Esophagus muscularis mucosa (tissue), 4 donors: Measurements from ENCODE around the gene SHTN1. TPM values are rescaled to one million over a fixed set of nuclear protein-coding genes. Genes with fewer than 3 reads are reported as not detected.

Experiments used
- DNase-seq: peaks from one replicate; pipeline ENCODE4 v3.0.0-alpha.2; 2017; ENCODE audit errors: extremely low spot score
- H3K27ac ChIP-seq, 4 donors: fragments of 200-600 bp; sonication (generic); replicated peaks in 1 of 4; 1 replicate in 3 of 4; 2 replicates in 1 of 4; pipeline ENCODE4 v1.5.1; 2016 to 2019; ENCODE audit warnings: mild to moderate bottlenecking in 1 of 4
- H3K27me3 ChIP-seq, 4 donors: fragments of 200-600 bp; sonication (generic); one replicate each; pipeline versions ENCODE4 v1.5.1 to v1.6.0; 2016 to 2019
- H3K36me3 ChIP-seq, 4 donors: fragments of 200-600 bp; sonication (generic); one replicate each; pipeline ENCODE4 v1.5.1; 2016 to 2019
- H3K4me1 ChIP-seq, 4 donors: fragments of 200-600 bp; sonication (generic); one replicate each; pipeline ENCODE4 v1.5.1; 2016 to 2019
- H3K4me3 ChIP-seq, 4 donors: fragments of 200-600 bp; sonication (generic); 1 replicate in 2 of 4; 2 replicates in 2 of 4; pipeline ENCODE4 v1.5.1; 2016 to 2019; ENCODE audit warnings: mild to moderate bottlenecking in 4 of 4, moderate library complexity in 1 of 4
- H3K9me3 ChIP-seq, 4 donors: fragments of 200-600 bp; sonication (generic); 1 replicate in 3 of 4; 2 replicates in 1 of 4; pipeline ENCODE4 v1.5.1; 2016 to 2019
- EP300 ChIP-seq: sonication (generic); formaldehyde crosslinking; IDR thresholded peaks from one replicate; pipeline ENCODE4 v1.6.1; 2017; ENCODE audit warnings: antibody characterized with exemption
- POLR2A ChIP-seq: fragments of 450-650 bp; IDR thresholded peaks from one replicate; pipeline ENCODE4 v1.6.1; 2017; ENCODE audit warnings: antibody characterized with exemption, moderate library complexity, mild to moderate bottlenecking, low read depth
- POLR2AphosphoS5 ChIP-seq, 2 donors: sonication (generic); formaldehyde crosslinking; IDR thresholded peaks; one replicate each; pipeline ENCODE4 v1.6.1; 2017; ENCODE audit warnings: antibody characterized with exemption in 2 of 2
- WGBS: methylation state at CpG from one replicate; pipeline ENCODE4 v1.1.5; 2018; 5-methylcytosine and 5-hydroxymethylcytosine counted together
- intact Hi-C: fragments of 100-400 bp; cut with DNase I; formaldehyde crosslinking; loops from one replicate; pipeline ENCODE4 v1.15.1; 2023
- total RNA-seq, 4 donors: library from RNA; depleted of rRNA; stranded (reverse); fragments of >200 nt; gene quantifications; one replicate each; pipeline versions ENCODE4 v1.1.0 to v1.2.1, GENCODE V29; 2016
- TF ChIP-seq, protein P1 (sequence below), 3 experiments: fragments of 200-600 bp in 2 of 3; fragments of 450-650 bp in 1 of 3; sonication (generic) in 2 of 3; IDR thresholded peaks; one replicate each; pipeline ENCODE4 v1.5.1; 2017 to 2019; ENCODE audit warnings: antibody characterized with exemption in 3 of 3, mild to moderate bottlenecking in 2 of 3, moderate library complexity in 1 of 3

Gene SHTN1
- total RNA-seq, 4 donors from 2014 or later: 3.5 to 8.6 (median 6.1) TPM

DNA sequence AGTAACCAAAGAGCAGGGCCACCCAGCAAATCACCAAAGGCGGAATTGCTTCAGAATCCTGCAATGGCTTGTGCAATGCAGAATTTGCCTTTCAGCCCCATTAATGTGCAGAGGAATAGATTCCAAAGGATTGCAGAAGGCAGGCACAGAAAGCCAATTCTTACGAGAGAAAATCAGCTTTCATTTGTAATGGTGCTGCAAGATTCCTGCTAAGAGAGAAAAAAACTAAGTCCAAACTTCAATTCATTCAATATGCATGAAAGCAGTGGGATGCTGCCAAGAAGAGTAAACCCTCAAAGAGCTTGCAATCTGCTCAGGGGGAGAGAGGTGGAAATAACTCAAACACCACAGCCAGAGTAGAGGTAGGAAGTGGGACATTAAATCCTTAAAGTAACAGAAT is 85.3 kb downstream of the SHTN1 start:
- H3K4me1 ChIP-seq: no peaks in the 10 kb centered on the region
- 90% methylated on average over 1 of the region's 2 CpGs for WGBS
- H3K27me3 ChIP-seq: no peaks in the 10 kb centered on the region
- no peaks in the 10 kb centered on the region for H3K9me3 ChIP-seq
- no peak for TF ChIP-seq POLR2A
- TF ChIP-seq, protein P1, sequence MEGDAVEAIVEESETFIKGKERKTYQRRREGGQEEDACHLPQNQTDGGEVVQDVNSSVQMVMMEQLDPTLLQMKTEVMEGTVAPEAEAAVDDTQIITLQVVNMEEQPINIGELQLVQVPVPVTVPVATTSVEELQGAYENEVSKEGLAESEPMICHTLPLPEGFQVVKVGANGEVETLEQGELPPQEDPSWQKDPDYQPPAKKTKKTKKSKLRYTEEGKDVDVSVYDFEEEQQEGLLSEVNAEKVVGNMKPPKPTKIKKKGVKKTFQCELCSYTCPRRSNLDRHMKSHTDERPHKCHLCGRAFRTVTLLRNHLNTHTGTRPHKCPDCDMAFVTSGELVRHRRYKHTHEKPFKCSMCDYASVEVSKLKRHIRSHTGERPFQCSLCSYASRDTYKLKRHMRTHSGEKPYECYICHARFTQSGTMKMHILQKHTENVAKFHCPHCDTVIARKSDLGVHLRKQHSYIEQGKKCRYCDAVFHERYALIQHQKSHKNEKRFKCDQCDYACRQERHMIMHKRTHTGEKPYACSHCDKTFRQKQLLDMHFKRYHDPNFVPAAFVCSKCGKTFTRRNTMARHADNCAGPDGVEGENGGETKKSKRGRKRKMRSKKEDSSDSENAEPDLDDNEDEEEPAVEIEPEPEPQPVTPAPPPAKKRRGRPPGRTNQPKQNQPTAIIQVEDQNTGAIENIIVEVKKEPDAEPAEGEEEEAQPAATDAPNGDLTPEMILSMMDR (IDR thresholded peaks at IDR 0.05): no peak
- no peak for TF ChIP-seq EP300
- no peak for TF ChIP-seq POLR2AphosphoS5 (IDR thresholded peaks at IDR 0.05)
- DNase-seq: no peak
- H3K4me3 ChIP-seq: no peak overlapping the region
- peaks cover 0 to 16% (median 0%) of the 10 kb centered on the region in 4 donors for H3K36me3 ChIP-seq
- intact Hi-C loops: no loop called here
- H3K27ac ChIP-seq: no peak overlapping the region

DNA sequence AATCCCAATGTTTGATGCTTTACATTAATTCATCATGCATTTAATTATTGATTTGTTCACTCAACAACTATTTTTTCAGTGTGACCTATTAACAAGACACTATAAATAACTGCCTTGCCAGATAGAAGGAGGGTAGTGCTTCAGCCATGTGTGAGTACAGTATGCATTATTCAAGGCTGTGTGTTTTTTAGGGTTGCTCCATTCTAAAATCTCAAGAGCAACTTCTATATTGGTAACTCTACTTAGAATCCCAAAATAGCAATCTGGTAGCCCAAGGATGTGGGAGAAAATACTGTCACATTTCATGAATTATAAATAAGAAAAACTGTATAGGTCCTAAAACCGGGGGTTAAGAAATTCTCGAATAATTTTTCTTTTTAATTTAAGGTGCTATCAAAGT is 85.8 kb downstream of the SHTN1 start:
- DNase-seq: no peak
- no peak overlapping the region for H3K27ac ChIP-seq
- H3K9me3 ChIP-seq: no peaks in the 10 kb centered on the region
- H3K4me1 ChIP-seq: no peaks in the 10 kb centered on the region
- H3K4me3 ChIP-seq: no peak overlapping the region
- H3K36me3 ChIP-seq: peaks cover 0 to 16% (median 0%) of the 10 kb centered on the region in 4 donors
- TF ChIP-seq POLR2AphosphoS5 (IDR thresholded peaks at IDR 0.05) (no peak), POLR2A (no peak), EP300 (no peak)
- TF ChIP-seq, protein P1 (IDR thresholded peaks at IDR 0.05): no peak
- intact Hi-C loops: no loop called here
- 89% methylated on average over 2 of the region's 2 CpGs for WGBS
- no peaks in the 10 kb centered on the region for H3K27me3 ChIP-seq

DNA sequence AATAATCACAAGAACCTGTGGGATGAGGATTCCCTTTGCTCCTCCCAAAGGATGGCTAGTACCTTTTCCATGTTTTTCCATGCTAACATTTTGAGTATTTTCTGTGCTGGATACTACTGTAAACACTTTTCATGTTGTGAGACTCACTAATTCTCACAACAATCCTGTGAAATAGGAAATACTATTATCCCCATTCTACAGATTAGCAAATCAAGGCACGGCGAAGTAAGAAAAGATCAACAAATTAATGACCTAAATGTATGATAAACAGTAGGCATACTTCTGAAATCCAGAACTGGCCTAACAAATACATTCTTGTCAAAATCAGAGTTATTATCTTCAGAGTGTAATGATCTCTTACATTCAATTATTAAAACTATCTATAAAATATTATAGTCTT is 86.4 kb downstream of the SHTN1 start:
- DNase-seq: no peak
- Histone ChIP-seq H3K9me3 (no peaks in the 10 kb centered on the region), H3K4me3 (no peak overlapping the region), H3K36me3 (peaks cover 0 to 16% (median 0%) of the 10 kb centered on the region in 4 donors), H3K27me3 (no peaks in the 10 kb centered on the region), H3K27ac (no peak overlapping the region), H3K4me1 (no peaks in the 10 kb centered on the region)
- TF ChIP-seq POLR2A: no peak
- TF ChIP-seq POLR2AphosphoS5 (IDR thresholded peaks at IDR 0.05): no peak
- TF ChIP-seq, protein P1 (IDR thresholded peaks at IDR 0.05): no peak
- intact Hi-C loops: no loop called here
- WGBS: 99% methylated on average over 2 of the region's 2 CpGs

DNA sequence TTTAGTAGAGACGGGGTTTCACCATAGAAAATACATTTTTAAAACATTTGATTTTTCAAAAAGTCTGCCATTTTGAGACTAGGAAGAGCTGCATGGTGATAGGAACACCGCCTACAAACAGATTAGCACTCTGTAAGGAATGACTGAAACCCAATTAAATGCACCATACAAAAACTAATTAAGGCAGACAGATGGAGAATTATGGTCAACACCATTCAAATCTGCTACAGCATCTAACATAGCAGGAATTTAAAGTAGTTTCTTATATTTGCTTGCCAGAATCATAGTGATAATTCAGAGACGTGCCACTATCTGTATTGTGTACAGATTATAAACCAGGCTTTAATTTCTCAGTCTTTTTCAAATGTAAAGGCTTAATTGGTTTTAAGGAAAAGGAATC is 87.5 kb downstream of the SHTN1 start:
- intact Hi-C loops: no loop called here
- WGBS: 94% methylated on average over 3 of the region's 3 CpGs
- no peaks in the 10 kb centered on the region for H3K9me3 ChIP-seq

More for the DNA sequence above, 87.5 kb downstream of the SHTN1 start:
- Histone ChIP-seq H3K36me3 (peaks cover 0 to 16% (median 0%) of the 10 kb centered on the region in 4 donors), H3K27me3 (no peaks in the 10 kb centered on the region), H3K4me3 (no peak overlapping the region), H3K27ac (no peak overlapping the region), H3K4me1 (no peaks in the 10 kb centered on the region)
- no peak for DNase-seq
- TF ChIP-seq, protein P1 (IDR thresholded peaks at IDR 0.05): no peak
- TF ChIP-seq EP300 (no peak), POLR2AphosphoS5 (IDR thresholded peaks at IDR 0.05) (no peak), POLR2A (no peak)
